ENCODE data around the gene BACE1.
"Not testable (repeated sequence)": the region's sequence is repeated elsewhere in the genome, so short reads cannot be mapped to it uniquely, and the experiment has no call there.

Gene BACE1

DNA sequence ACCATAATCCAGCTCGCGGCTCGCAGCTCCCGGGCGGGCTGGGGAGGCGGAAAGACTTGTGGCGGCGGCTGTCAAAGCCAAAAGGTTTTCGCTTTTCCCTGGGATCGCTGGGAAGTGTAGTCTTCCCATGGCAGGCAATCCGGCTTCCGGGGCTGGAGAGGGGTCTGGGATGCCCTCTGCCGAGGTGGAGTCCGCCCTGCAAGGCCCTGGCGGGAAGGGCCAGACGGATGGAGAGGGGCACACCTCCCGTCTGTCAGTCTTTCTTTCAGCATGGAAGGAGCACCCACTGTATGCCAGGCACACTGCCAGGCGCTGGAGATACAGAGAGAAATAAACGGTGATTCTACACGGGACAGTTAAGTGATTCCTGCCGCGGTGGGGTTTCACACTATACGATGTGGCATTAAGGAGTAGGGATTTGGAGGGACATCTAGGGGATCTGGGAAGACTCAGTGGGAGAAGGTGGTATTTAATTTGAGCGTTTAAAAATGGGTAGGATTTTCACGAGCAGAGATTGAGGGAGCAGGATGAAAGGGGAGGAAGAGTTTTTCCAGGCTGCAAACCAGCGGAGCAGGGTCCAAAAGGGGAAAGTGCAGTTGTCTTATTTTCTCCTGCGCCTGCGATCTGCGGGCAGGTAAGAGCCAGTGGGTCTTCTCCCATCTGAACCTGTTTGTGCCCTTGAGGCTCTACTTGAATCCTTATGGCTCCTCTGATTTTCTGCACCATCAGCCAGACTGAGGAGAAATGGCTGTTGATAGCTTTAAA is at the start of gene BACE1:
BACE1 (minus strand) TSS at position 60 of the 765 bp plus-strand sequence. CDS start 461 bp downstream, outside the sequence.
- peak; percentile 72 for DNase-seq (ENCODE audit: low spot score)

DNA sequence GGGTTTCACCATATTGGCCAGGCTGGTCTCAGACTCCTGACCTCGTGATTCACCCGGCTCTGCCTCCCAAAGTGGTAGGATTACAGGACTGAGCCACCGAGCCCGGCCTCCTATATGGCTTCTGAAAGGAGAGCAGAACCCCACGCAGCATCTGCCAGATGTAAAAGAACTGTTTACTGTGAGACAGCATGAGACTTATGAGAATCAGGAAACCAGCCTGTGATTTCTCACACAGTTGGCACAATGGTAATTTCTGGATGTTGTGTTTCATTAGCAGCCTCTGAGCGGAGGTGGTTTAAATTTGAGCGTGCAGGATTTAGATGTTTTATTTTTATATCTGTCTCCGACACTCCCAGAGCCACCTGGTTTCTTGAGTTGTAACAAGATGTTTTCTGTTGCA is 45.4 kb upstream of the BACE1 start:
- DNase-seq (ENCODE audit: low spot score): no peak

DNA sequence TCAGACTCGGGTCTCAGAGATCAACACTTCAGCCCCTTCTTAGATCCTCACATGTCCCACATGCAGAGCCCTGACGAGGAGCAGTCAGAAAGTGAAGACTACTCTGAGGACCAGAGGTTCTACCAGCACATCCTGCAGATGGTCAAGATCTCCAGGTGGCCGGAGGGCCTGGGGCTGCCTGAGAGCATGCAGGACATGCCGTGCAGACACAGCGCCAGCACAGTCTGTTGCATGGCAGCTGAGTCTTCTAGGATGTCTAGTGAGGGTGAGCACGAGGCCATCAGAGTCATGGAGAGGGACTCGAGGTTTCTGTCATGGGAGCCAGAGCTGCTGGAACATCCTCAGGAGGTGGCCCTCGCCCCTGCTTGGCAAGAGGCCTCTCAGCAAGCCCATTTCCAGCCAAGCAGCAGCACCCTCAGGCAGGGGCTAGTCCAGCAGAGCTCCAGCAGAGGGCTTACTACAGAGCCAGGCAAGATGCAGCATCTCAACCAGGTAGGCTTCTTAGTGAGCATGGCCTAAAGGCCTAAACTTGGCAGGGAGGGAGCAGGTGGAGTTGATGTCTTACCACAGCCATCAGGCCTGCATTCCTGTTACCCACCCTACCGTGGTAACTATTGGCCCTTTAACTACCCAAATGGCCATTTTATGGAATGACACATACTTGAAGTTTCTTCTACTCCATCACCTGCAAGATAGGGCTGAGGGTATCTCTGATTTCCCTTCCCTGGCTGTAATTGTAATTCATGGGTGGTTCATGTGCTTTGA is 40.3 kb upstream of the BACE1 start:
- no peak for DNase-seq (ENCODE audit: low spot score)

DNA sequence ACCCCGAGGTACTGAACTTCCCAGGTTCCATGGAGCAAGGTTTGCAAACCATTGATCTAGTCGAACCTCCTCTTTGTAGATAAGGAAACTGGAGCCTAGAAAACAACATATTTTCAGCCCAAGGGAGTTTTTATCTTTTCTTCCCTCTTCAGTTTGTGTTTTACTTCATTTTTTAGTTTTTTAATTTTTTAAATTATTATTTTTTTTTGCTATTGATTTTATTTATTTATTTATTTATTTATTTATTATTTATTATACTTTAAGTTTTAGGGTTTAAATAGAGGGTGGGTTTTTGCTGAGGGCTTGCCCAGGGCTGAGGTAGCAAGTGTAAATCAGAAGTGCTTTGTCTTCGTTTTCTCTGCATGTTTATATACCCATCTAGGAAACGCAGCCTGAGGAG is 38.5 kb upstream of the BACE1 start:
- no peak for DNase-seq (ENCODE audit: low spot score)

DNA sequence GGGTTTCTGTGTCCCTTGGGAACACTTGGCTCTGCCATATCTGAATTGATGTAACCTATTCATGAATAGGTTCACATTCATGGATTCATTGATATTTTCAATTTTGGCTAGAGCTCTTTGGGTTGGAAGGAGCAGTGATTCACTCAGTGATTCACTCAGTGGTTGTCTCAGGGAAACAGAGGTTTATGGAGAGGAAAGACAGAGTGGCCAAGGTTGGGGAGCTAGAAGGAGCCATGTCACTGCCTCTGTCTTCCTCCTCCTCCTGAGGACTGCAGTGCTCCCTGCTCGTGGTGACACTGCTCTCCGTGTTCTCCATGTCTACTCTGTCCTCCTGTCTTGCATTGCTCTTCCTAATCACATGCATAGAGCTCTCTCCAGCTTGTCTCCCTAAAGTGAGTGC is 29.0 kb upstream of the BACE1 start:
- no peak for DNase-seq (ENCODE audit: low spot score)

DNA sequence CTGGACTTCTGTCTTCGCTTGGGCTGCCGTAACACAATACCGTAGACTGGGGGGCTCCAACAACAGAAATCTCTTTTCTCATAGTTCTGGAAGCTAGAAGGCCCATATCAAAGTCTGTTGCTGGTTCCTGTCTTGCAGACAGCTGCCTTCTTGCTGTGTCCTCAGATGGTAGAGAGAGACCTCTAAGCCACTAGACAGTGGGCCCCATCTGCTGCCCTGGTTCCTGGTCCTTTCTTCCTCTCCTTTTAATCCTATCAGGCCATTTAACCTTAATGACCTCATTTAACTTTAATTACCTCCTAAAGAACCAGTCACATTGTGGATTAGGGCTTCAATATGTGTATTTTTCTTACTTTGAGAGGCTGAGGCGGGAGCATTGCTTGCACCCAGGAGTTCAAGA is 21.0 kb upstream of the BACE1 start:
- no peak for DNase-seq (ENCODE audit: low spot score)

DNA sequence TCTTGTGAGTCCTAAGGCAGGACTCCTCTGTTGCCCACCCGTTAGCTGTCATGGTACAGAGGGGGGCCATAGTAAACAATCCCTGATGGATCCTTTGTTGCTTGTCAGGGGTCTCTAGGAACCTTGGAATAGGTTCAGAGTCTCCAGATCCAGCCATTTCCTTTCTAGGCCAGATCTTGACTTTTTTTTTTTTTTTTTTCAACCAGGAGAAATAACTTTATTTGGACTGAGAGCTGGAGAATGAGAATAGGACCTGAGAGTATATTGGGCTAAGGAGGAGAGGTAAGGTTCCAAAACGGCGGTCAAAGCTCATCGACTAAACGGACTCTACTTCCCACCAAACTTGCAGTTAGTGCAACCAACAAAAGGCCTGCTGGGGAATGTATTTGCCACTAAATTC is 19.3 kb upstream of the BACE1 start:
- no peak for DNase-seq (ENCODE audit: low spot score)

DNA sequence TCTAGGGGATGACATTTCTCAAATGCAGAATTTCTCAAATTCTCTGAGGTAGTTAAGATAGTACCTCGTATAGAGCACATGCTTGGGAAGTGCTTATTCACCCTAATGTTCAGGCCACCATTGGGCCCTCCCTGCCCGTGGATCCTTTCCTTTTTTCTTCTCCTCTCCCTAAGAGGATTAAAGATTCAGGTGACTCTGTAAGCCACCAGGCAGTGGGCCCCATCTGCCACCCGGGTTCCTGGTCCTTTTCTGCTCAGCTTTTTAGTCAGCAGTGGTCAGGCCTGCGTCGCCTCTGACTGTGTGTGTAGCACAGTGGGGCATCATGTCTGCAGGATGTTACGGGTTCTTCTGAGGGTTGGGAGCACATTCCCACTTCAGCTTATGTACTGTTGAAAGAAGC is 18.8 kb upstream of the BACE1 start:
- DNase-seq (ENCODE audit: low spot score): no peak

DNA sequence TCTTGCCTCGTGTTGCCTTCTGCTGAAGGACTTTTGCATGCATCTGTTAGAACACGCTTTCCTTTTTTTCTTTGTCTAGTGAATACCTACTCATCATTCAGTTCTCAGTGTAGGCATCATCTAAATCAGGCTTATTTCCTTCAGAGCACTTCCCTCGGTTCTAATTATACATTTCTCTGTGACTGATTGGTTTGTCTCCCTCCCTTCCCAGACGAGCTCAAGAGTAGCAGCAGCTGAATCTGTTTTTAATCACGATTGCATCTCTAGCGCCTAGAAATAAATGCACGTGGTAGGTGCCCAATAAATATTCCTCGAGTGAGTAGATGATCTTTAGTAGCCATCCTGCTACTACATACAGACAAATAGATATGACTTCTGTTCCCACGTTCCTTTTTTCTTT is 17.9 kb upstream of the BACE1 start:
- DNase-seq (ENCODE audit: low spot score): no peak

DNA sequence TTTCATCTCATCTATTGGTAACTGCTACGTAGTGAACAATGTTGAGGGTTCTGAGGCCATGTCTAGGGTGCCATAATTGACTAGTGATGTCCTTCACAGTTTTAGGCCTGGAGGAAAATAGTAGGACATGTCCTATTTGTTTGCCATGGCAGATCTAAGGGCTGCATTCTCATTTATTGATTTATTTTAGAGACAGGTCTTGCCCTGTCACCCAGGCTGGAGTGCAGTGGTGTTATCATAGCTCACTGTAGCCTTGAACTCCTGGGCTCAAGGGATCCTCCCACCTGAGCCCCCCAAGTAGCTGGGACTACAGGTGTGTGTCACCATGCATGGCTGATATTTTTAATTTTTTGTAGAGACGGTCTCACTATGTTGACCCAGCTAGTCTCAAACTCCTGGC is 16.8 kb upstream of the BACE1 start:
- DNase-seq (ENCODE audit: low spot score): no peak

DNA sequence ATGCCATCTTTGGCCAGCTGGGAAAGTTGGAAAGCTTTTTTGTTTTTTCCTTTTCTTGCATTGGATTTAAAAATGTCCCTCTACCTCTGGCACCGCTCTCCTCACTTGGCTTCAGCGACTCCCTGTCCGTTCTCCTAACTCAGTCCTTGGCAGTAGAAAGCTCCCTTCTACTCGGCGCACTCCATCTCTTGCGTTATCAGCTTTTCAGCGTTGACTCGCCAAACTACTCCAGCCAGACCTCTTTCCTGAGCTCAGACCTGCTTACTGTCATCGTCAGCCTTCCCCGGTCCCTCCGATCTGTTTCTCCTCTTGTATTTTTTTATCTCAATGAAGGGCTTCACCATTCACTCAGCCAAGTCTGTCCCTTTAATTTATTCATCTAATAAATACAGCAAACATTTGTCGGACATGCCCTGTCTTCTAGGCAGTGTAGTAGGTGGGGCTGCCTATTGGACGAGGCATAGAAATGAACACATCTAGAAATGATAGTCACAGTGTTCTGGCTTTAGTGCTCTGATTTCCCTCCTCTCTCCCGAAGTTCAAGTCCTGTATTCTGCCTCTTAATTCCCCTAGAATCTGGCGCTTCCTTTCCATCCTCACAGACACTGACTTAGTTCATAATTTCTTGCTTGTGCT is 12.4 kb upstream of the BACE1 start:
- DNase-seq (ENCODE audit: low spot score): peak; percentile 30

DNA sequence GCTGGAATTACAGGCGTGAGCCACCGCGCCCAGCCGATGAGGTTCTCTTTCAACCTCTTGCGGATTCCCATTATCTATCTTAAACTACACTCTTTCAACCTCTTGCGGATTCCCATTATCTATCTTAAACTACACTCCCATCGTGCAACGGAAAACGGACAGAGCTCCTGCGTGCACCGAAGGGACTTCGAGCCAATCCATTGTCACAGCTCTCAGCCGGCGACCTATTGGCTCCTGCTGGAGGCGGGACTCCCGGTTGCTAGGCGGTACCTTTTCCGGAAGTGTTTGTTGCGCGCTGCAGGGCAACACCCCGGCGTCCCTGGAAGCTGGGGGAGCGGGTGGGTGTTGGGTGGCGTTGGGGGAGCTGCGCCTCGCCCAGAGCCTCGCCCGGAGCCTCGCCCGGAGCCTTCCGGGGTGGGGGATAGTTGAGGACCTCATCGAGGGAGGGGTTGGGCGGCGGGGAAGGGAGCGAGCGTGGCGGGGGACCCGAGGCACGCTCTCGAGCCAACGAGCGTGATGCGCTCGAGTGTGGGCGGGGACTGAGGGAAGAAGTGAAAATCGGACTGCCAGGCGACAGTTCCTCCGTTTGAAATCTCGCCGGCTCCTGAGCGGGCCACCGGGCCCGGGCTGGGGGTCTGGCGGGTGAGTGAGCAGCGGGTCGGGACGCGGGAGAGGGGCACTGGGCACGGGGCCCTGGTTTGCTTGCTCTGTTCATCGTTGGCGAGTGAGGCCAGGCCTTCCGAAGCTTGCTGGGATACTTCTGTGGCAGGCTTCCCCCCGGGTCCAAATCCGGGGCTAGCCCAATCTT is 11.7 kb upstream of the BACE1 start, which contains the start of gene CEP164:
CEP164 (plus strand) TSS at position 288 of the 808 bp plus-strand sequence. CDS start 10,733 bp downstream, outside the sequence.
- DNase-seq (ENCODE audit: low spot score): peak; percentile 94

DNA sequence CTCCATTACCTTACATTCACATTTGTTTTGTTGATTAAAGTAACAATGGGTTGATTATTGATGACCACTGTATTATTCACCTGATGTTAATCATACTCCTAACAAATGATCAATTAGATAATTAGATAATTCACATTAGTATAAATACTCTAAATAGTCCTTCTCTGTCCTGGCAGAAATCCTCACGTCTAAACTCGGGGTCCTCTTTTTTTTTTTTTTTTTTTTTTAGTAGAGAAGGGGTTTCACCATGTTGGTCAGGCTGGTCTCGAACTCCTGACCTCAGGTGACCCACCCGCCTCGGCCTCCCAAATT is 11.2 kb upstream of the BACE1 start:
- not testable (repeated sequence) for DNase-seq (ENCODE audit: low spot score)

DNA sequence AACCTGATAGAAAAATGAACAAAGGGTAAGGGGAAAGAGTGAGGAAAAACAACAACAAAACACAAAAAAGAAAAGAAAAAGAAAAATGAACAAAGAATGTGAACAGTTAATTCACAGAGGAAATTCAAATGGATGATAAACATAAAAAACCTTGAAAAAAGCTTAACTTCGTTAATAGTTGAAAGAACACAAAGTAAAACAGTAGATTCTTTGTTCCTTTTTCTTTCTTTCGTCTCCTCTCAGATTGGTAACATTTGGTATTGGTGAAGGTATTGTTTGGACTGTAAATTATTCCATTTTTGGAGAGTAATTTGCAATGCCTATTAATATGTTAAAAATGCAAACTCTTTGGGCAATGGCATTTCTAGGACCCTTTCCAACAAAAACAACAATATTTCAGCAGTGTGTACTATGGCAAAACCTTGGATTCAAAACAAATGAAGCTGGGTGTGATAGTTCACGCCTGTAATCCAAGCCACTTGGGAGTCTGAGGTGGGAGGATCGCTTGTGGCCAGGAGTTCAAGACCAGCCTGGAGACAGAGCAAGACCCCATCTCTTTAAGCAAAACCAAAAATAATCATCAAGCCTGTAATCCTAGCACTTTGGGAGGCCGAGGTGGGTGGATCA is 3.3 kb upstream of the BACE1 start:
- DNase-seq (ENCODE audit: low spot score): no peak

DNA sequence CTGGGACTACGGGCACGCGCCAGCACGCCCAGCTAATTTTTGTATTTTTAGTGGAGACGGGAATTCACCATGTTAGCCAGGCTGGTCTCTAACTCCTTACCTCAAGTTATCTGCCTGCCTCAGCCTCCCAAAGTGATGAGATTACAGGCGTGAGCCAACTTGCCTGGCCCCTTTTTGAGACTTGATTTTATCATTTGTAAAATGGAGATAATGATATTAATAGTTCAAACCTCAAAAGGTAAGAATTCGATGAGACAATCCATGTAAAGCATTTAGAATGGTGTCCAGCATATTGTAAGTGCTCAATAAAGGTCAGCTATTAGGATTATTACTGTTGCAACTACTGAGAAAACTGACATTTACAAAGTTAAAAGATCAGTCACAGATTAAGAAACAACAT is 2.7 kb upstream of the BACE1 start:
- no peak for DNase-seq (ENCODE audit: low spot score)

DNA sequence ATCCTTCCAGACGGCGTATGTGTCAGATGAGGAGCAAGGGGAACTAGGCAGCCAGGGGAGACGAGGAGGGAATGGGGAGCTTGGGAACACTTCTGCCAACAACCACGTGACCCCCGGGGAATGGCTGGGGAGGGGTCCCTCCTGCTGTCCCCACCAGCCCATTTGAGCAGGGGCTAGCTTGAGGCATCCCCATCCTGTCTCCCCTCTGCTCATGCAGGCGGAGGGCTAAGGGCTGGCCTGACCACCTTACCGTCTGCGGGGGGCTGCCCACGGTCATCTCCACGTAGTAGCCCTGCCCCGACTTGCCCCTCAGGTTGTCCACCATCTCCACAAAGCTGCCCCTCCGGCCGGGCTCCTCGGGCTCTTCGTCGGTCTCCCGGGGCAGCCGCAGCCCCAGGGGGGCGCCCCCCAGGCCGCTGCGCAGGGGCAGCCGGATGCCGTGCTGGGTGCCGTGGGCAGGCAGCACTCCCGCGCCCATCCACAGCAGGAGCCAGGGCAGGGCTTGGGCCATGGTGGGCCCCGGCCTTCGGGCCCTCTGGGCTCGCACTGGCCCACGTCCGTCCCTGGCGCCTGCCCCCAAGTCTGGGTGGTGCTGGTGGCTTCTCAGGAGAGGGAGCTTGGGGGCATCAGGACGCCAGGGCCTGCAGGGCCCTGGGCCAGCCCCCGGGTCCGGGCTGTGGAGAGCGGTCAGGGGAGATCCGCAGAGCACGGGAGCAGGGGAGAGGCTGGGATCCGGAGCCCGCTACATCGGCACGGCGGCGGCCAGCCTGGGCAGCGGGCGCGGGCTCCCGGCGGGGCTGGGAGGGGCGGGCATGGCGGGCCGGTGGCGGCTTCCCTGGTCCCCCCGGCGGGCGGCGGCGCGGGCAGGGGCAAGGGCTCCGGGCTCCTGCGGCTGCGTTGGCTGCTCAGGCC is 515 bp downstream of the BACE1 start:
- DNase-seq (ENCODE audit: low spot score): no peak

DNA sequence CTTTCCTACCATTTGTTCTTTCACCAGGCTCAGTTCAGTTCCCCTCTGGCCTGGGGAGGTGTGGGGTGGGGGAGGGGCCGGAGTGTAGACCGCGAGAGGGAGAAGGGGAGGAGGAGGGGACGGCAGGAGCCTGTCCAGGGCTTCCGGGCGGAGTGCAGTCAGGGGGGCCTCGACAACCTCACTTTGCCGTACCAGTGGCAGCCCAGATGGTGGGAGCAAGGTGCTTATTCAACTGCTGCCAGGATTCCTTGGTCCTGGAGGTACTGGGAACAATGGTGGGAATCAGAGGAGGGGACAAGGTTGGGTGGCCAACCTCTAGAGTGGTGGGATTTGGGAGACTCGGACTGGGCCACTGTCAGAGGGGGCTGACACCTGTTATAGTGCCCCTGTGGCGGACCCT is 1.2 kb downstream of the BACE1 start:
- DNase-seq (ENCODE audit: low spot score): no peak

DNA sequence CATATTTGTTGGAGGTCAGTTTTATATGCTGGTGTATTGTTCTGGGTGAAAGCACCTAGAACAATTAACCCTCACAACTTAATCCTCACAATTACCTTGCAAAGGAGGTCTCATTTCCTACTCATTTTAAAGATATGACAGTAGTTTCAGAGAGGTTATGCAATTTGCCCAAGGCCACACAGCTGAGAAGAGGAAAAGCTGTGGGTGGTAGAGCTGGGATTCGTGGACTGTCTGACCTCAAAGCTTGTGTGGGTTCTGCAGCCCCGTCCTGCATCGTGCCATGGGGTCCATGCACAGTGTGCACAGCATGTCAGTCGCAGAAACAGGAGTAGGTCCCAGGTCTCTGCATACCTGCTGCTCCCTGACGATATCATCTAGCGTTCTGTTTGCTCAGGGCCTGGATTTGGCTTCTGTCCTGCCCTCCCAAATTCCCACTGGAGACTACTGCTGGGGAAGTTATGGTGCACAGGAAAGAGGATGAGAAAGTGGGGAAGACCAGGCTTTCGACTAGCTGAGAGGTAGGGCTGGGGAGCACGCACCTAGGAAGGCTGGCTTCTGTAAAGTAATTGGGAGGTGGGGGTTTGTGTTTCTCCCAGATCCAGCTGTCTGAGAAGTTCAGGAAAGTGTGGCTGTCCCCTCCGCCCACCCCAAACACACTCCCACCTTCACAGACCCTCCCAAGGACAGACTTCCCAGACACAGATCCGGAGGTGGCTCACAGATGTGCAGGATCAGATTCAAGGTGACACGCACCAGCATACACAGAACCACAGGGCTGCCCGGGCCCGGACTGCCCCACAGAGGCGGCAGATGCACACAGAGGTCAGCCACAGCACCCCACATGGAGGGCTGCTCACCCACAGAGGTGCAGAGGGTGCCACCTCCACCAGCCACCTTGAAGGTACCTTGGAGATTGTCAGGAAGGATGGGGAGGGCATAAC is 2.0 kb downstream of the BACE1 start:
- no peak for DNase-seq (ENCODE audit: low spot score)

DNA sequence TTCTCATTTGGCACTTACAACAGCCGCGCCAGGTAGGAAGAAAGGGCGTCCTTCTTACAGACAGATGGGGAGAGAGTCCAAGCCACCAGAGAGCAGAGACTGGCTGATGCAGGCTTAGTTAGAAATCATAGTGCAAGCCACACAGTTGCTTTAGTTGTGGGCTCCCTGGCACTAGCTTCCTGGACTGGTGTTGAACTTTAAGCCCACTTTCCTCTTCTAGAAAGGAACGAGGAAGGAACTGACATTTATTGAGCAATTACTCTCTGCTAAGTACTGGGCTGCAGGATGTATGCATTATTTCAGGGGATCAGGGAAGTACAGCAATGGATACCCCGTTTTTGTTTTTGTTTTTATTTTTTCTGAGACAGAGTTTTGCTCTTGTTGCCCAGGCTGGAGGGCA is 3.0 kb downstream of the BACE1 start:
- DNase-seq (ENCODE audit: low spot score): no peak

DNA sequence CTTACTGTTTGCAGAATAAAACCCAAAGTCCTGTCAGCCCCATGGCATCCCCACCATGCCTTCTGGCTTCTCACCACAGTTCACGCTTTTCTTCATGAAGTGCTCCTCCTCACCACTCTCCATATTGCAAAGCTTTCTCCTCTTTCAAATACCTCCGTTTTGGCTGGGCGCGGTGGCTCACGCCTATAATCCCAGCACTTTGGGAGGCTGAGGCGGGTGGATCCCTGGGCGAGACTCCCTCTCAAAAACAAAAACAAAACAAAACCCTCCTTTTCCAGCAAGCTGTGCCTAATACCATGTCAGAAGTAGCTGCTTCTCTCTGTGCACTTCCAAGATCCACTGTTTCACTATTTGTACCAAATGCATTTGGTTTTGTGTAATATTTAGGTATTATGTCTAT is 6.7 kb downstream of the BACE1 start:
- no peak for DNase-seq (ENCODE audit: low spot score)
